ENCODE measurements around the gene SOWAHB. TPM values are rescaled to one million over a fixed set of nuclear protein-coding genes. Genes with fewer than 3 reads are reported as not detected.
"Not testable (repeated sequence)": the region's sequence is repeated elsewhere in the genome, so short reads cannot be mapped to it uniquely, and the experiment has no call there.

The SOWAHB gene
- total and polyA plus RNA-seq, 2 donors (not counting 1 experiment from before 2014, with no cell fraction given) = not detected

GRCh38 chr4:76879731-76880364 lies 18.1 kb downstream of the SOWAHB start:
- H3K4me3 ChIP-seq (ENCODE audit: control extremely low read depth in 1 of 5, extremely low read depth in 1 of 5, insufficient read depth in 1 of 5, low read depth in 2 of 5, low read length in 4 of 5) = no peak overlapping the region
- no peaks in the 10 kb centered on the region for H4K20me1 ChIP-seq (ENCODE audit: control insufficient read depth, insufficient read depth, low read length, poor library complexity, severe bottlenecking)
- no peak overlapping the region for H3K4me2 ChIP-seq (replicated peaks; ENCODE audit: low read depth, low read length, poor library complexity, severe bottlenecking)
- intact Hi-C loops (cut with micrococcal nuclease) = no loop called here
- peaks cover 52% of the 10 kb centered on the region for H3K27me3 Mint-ChIP-seq
- no peak overlapping the region for H2AFZ ChIP-seq (ENCODE audit: insufficient read depth, low read depth, low read length, poor library complexity, severe bottlenecking)
- TF ChIP-seq EZH2 (IDR thresholded peaks at IDR 0.05; ENCODE audit: borderline replicate concordance, insufficient read depth, low read depth, low read length, poor library complexity, severe bottlenecking) (no peak), CTCF (IDR thresholded peaks at IDR 0.05) (no peak)
- H3K9me3 Mint-ChIP-seq (ENCODE audit: insufficient read depth) = no peaks in the 10 kb centered on the region
- WGBS (ENCODE audit: insufficient coverage) = 100% methylated on average over 1 of the region's 3 CpGs
- ATAC-seq (ENCODE audit: low read depth) (no peak), DNase-seq (no peak)
- H3K9me3 ChIP-seq (ENCODE audit: control extremely low read depth in 1 of 3, control insufficient read depth in 2 of 3, insufficient read depth in 1 of 3, low read length in 2 of 3) = no peaks in the 10 kb centered on the region
- no peaks in the 10 kb centered on the region for H3K79me2 ChIP-seq (ENCODE audit: control insufficient read depth, insufficient read depth, low read length)
- H3K9ac ChIP-seq (ENCODE audit: low read length) = no peak overlapping the region
- ChIA-PET CTCF (no interaction called here), POLR2A (no interaction called here)
- no peak overlapping the region for H3K4me3 Mint-ChIP-seq
- H3K27ac Mint-ChIP-seq = no peak overlapping the region
- no peak overlapping the region for H3K27ac ChIP-seq (ENCODE audit: low read length in 2 of 2)
- H3K4me1 Mint-ChIP-seq = no peaks in the 10 kb centered on the region
- H3K36me3 ChIP-seq (replicated peaks in 1 of 2; ENCODE audit: control extremely low read depth in 1 of 2, control insufficient read depth in 1 of 2, extremely low read depth in 1 of 2, insufficient read depth in 2 of 2, low read length in 1 of 2) = no peaks in the 10 kb centered on the region
- H3K4me1 ChIP-seq (ENCODE audit: control insufficient read depth in 2 of 2, insufficient read depth in 2 of 2, low read length in 2 of 2) = no peaks in the 10 kb centered on the region
- peaks cover 0 to 5% (median 0%) of the 10 kb centered on the region in 4 experiments for H3K27me3 ChIP-seq (replicated peaks in 1 of 4; ENCODE audit: control extremely low read depth in 1 of 4, control insufficient read depth in 3 of 4, insufficient read depth in 4 of 4, low read length in 3 of 4)

- H3K36me3 ChIP-seq (replicated peaks in 1 of 2; ENCODE audit: control extremely low read depth in 1 of 2, control insufficient read depth in 1 of 2, extremely low read depth in 1 of 2, insufficient read depth in 2 of 2, low read length in 1 of 2); H2AFZ ChIP-seq (ENCODE audit: insufficient read depth, low read depth, low read length, poor library complexity, severe bottlenecking); H3K9me3 Mint-ChIP-seq (ENCODE audit: insufficient read depth); H3K27ac Mint-ChIP-seq; H3K9ac ChIP-seq (ENCODE audit: low read length); ATAC-seq (ENCODE audit: low read depth); H4K20me1 ChIP-seq (ENCODE audit: control insufficient read depth, insufficient read depth, low read length, poor library complexity, severe bottlenecking); H3K4me1 Mint-ChIP-seq; CTCF ChIA-PET; H3K4me3 Mint-ChIP-seq; POLR2A ChIA-PET; DNase-seq; H3K27ac ChIP-seq (ENCODE audit: low read length in 2 of 2); H3K79me2 ChIP-seq (ENCODE audit: control insufficient read depth, insufficient read depth, low read length); H3K4me3 ChIP-seq (ENCODE audit: control extremely low read depth in 1 of 5, extremely low read depth in 1 of 5, insufficient read depth in 1 of 5, low read depth in 2 of 5, low read length in 4 of 5); H3K9me3 ChIP-seq (ENCODE audit: control extremely low read depth in 1 of 3, control insufficient read depth in 2 of 3, insufficient read depth in 1 of 3, low read length in 2 of 3); H3K4me2 ChIP-seq (replicated peaks; ENCODE audit: low read depth, low read length, poor library complexity, severe bottlenecking); intact Hi-C loops (cut with micrococcal nuclease); H3K27me3 ChIP-seq (replicated peaks in 1 of 4; ENCODE audit: control extremely low read depth in 1 of 4, control insufficient read depth in 3 of 4, insufficient read depth in 4 of 4, low read length in 3 of 4); H3K4me1 ChIP-seq (ENCODE audit: control insufficient read depth in 2 of 2, insufficient read depth in 2 of 2, low read length in 2 of 2): not testable (repeated sequence)
- WGBS (ENCODE audit: insufficient coverage) = 97% methylated on average over 3 of the region's 3 CpGs
- H3K27me3 Mint-ChIP-seq = peaks cover 48% of the 10 kb centered on the region
Observed at GRCh38 chr4:76878641-76879165, 19.2 kb downstream of the SOWAHB start.

All from B cell (primary cell).